AG10803 (cell line): Measurements from ENCODE around the gene SVEP1.
"Not testable (repeated sequence)": the region's sequence is repeated elsewhere in the genome, so short reads cannot be mapped to it uniquely, and the experiment has no call there.

Source experiments
- DNase-seq: peaks from one replicate; pipeline ENCODE4 v3.0.0; 2010; ENCODE audit warnings: low read depth
- H3K4me3 ChIP-seq: 2 replicates; pipeline ENCODE4 v1.5.1; 2011; ENCODE audit warnings: mild to moderate bottlenecking, low read length, control low read depth
- TF ChIP-seq, protein P1 (sequence below): conservative IDR thresholded peaks from 2 replicates; pipeline ENCODE4 v1.5.1; 2011; ENCODE audit warnings: mild to moderate bottlenecking, low read length, control low read depth, inconsistent platforms

Gene SVEP1

DNA sequence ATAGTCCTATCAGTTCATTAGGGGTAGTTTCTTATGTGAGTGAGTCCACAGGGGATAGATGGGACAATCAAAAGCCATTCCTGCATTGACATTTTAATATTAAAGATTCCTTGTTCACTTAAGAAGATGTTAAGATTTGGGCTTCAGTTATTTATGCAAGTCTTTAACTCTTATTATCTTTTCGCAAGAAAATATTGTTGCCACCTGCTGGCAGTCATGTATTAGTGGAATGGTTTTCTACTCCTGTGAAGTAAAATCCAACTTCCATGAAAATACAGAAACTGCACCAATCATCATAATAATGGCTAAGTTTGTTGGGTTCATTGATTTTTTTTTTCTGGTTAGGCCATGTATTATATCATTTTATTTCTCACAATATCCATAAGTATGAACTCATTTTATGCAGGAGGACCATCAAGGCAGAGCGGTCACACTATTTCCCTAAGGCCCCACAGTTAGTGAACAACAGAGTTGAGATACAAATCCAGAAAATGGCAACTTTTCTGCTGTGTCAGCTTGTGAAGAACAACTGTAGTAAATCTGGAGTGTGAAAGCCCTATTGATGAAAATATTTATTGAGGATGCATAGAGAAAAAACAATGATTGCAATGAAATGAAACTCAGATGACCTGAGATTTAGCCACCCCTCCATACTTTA, 153.4 kb downstream of the SVEP1 start:
- H3K4me3 ChIP-seq = no peak overlapping the region
- TF ChIP-seq, protein P1, sequence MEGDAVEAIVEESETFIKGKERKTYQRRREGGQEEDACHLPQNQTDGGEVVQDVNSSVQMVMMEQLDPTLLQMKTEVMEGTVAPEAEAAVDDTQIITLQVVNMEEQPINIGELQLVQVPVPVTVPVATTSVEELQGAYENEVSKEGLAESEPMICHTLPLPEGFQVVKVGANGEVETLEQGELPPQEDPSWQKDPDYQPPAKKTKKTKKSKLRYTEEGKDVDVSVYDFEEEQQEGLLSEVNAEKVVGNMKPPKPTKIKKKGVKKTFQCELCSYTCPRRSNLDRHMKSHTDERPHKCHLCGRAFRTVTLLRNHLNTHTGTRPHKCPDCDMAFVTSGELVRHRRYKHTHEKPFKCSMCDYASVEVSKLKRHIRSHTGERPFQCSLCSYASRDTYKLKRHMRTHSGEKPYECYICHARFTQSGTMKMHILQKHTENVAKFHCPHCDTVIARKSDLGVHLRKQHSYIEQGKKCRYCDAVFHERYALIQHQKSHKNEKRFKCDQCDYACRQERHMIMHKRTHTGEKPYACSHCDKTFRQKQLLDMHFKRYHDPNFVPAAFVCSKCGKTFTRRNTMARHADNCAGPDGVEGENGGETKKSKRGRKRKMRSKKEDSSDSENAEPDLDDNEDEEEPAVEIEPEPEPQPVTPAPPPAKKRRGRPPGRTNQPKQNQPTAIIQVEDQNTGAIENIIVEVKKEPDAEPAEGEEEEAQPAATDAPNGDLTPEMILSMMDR = peak; percentile 51
- DNase-seq = peak; percentile 42

DNA sequence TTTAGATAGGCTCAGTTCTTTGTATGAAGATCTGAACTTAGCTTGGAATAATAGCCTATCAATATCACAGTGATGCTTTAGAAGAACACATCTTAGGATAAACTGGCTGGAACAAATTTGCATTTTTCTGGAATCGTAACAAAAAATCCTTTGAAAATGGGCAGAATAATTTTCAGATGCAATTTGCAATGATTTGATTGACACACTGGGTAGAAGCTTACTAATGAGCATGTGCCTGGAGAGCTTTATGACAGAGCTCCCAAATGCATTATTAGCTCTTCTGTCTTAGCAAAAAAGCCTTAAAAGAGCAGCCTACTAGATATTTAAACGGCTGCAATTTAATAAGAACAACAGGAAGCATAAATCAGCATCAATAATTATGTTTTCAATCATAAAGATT, 165.1 kb downstream of the SVEP1 start:
- DNase-seq = no peak
- TF ChIP-seq, protein P1 = no peak
- no peak overlapping the region for H3K4me3 ChIP-seq

DNA sequence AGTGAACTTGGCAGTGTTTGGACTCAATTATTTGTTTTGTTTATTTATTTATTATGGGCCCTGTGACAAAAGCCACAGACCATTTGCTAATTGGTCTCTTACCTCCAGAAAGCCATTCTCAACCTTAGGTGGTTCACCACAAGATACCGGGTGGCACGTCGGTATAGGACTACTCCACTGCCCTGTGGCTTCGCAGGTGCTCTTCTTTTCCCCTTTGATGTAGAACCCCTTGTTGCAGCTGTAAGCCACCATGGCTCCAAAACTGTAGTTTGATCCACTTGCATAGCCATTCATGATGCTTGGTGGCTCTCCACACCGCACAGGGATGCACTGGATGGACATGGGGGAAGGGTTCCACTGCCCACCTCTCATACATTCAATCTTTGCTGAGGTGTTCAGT, 168.6 kb downstream of the SVEP1 start:
- DNase-seq = no peak
- TF ChIP-seq, protein P1 = no peak
- H3K4me3 ChIP-seq = no peak overlapping the region

DNA sequence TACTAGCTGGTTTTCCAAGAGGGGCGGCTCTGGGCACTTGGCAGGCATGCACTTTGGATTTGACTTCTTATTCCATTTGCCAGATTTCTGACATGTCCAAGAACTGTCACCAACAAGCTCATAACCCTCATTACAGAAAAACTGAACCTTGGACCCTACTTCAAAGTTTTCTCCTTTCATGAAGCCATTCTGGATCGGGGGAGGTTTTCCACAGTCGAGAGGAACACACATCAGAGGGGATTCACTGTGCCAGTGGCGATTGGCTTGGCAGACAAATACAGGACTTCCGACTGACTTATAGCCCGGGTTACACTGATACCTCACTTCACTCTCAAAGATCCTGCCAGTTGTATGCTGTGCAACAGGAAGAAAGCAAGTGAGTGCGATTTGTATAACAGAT, 170.9 kb downstream of the SVEP1 start:
- no peak for DNase-seq
- TF ChIP-seq, protein P1 = no peak
- no peak overlapping the region for H3K4me3 ChIP-seq

- TF ChIP-seq, protein P1 = no peak
- H3K4me3 ChIP-seq = no peak overlapping the region
- DNase-seq = no peak
These were observed 173.6 kb downstream of the SVEP1 start for GRCh38 chr9:110405858-110406443.

GRCh38 chr9:110404473-110404872, 175.1 kb downstream of the SVEP1 start:
- no peak for DNase-seq
- H3K4me3 ChIP-seq = no peak overlapping the region
- TF ChIP-seq, protein P1 = no peak

GRCh38 chr9:110399983-110400382, 179.6 kb downstream of the SVEP1 start:
- DNase-seq = no peak
- TF ChIP-seq, protein P1 = no peak
- no peak overlapping the region for H3K4me3 ChIP-seq

- not testable (repeated sequence) for H3K4me3 ChIP-seq, DNase-seq
These were observed 180.5 kb downstream of the SVEP1 start for GRCh38 chr9:110398992-110399391.
